Measurements from ENCODE around the gene HSPA12A.

DNA sequence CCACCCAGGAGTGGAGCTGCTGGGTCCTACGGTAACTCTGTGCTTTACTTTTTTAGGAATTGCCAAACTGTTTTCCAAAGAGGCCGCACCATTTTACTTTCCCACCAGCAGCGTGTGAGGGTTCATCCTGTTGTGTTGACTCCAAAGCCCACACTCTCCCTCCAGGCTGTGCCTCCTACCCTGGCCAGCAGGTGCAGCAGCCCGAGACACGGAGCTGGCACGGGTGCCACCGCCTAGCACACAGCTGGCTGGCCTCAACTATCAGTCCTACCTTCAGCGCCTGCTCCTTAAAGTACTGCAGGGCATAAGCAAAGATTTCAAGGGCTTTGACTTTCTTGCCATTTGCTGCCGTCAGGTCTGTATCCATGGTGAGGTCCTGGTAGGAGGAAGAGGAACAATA, 44.0 kb downstream of the HSPA12A start:
- no peak for TF ChIP-seq TAF1 (IDR thresholded peaks at IDR 0.05; ENCODE audit: low read depth, low read length)
- no peak for TF ChIP-seq POLR2A (IDR thresholded peaks at IDR 0.05; ENCODE audit: low read depth, low read length)
- TF ChIP-seq POLR2AphosphoS5 (IDR thresholded peaks at IDR 0.05; ENCODE audit: low read depth, low read length) = no peak
- no peak for TF ChIP-seq PAX5 (IDR thresholded peaks at IDR 0.05; ENCODE audit: insufficient read depth, low read length, severe bottlenecking)
